ENCODE measurements around the gene IRAK1. TPM values are rescaled to one million over a fixed set of nuclear protein-coding genes. Genes with fewer than 3 reads are reported as not detected.

IRAK1 gene
- total RNA-seq, 2 donors from 2014 or later = 51.6 to 105 TPM

DNA sequence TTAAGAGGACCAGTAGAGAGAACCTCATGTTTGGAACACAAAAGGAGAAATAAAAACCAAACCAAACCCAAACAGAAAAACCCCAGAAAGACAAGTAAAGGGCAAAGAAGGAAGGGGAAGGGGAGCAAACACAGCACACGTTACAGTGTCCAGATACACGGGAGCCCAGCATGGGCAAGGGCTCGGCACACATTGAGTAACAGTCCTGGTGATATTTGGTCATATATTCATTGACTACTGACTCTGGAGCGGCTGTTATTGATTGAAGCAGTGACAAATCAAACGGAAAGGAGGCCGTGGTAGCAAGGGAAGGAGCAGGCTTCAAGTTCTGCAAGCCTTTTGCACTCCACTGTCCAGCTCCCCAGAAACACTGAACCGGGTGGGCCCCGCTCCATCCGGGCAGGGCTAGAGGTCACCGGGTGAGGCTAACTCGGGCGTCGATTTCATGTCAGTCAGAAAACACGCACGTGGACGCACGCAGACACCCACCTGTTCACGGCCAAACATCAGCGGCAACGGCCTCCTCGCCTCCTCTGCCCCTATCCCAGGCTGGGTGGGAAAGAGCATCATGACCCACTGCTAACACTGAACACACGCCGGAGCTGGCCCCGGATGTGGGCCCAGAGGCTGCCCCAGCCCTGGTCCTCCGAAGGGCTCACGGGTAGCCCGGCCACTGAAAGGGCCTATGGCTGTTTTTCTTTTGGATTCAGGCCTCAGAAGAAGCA, 3.7 kb upstream of the IRAK1 start:
- intact Hi-C loops (cut with DNase I) = no loop called here
- Histone ChIP-seq H3K27me3 (no peaks in the 10 kb centered on the region), H3K4me3 (no peak overlapping the region), H3K36me3 (replicated peaks in 1 of 2; ENCODE audit: insufficient read depth in 1 of 2, low read depth in 2 of 2) (no peaks in the 10 kb centered on the region), H3K9me3 (no peaks in the 10 kb centered on the region), H3K4me1 (peaks cover 16% of the 10 kb centered on the region), H3K27ac (peak overlapping the region in 1 of 4 donors; percentile 18)
- 27 to 46% methylated on average over 3 to 8 of the region's 27 CpGs for WGBS, 2 donors
- DNase-seq = no peak
- TF ChIP-seq CTCF (IDR thresholded peaks at IDR 0.05) (no peak), POLR2A (IDR thresholded peaks at IDR 0.05) (no peak)
- no peak for ATAC-seq

GRCh38 chrX:154022108-154022507, 2.4 kb upstream of the IRAK1 start:
- 90 to 94% methylated on average over 2 to 5 of the region's 5 CpGs for WGBS, 2 donors
- Histone ChIP-seq H3K9me3 (no peaks in the 10 kb centered on the region), H3K4me1 (peaks cover 21% of the 10 kb centered on the region), H3K4me3 (no peak overlapping the region), H3K36me3 (replicated peaks in 1 of 2; ENCODE audit: insufficient read depth in 1 of 2, low read depth in 2 of 2) (no peaks in the 10 kb centered on the region), H3K27ac (peak overlapping the region in 1 of 4 donors; percentile 9), H3K27me3 (no peaks in the 10 kb centered on the region)
- no peak for TF ChIP-seq CTCF (IDR thresholded peaks at IDR 0.05)
- TF ChIP-seq POLR2A (IDR thresholded peaks at IDR 0.05) = no peak
- DNase-seq (no peak), ATAC-seq (no peak)
- intact Hi-C loops (cut with DNase I) = no loop called here

GRCh38 chrX:154021131-154021611, 1.5 kb upstream of the IRAK1 start:
- no peaks in the 10 kb centered on the region for H3K27me3 ChIP-seq
- intact Hi-C loops (cut with DNase I) = no loop called here
- no peak for DNase-seq

GRCh38 chrX:154020536-154021115, 924 bp upstream of the IRAK1 start:
- no peaks in the 10 kb centered on the region for H3K27me3 ChIP-seq
- peak overlapping the region; percentile 65 to 91 (median 84) for H3K27ac ChIP-seq
- DNase-seq = no peak
- no peaks in the 10 kb centered on the region for H3K36me3 ChIP-seq (replicated peaks in 1 of 2; ENCODE audit: insufficient read depth in 1 of 2, low read depth in 2 of 2)
- peaks cover 21% of the 10 kb centered on the region for H3K4me1 ChIP-seq
- intact Hi-C loops (cut with DNase I) = no loop called here
- H3K4me3 ChIP-seq = no peak overlapping the region
- no peaks in the 10 kb centered on the region for H3K9me3 ChIP-seq
- TF ChIP-seq POLR2A (IDR thresholded peaks at IDR 0.05) = no peak
- no peak for TF ChIP-seq CTCF (IDR thresholded peaks at IDR 0.05)
- 11 to 42% methylated on average over 3 to 7 of the region's 9 CpGs for WGBS, 2 donors
- no peak for ATAC-seq

More at GRCh38 chrX:154021131-154021611, 1.5 kb upstream of the IRAK1 start:
- Histone ChIP-seq H3K9me3 (no peaks in the 10 kb centered on the region), H3K27ac (peak overlapping the region in 3 of 4 donors; percentile 78 to 91 (median 89)), H3K4me1 (peaks cover 21% of the 10 kb centered on the region), H3K36me3 (replicated peaks in 1 of 2; ENCODE audit: insufficient read depth in 1 of 2, low read depth in 2 of 2) (no peaks in the 10 kb centered on the region), H3K4me3 (no peak overlapping the region)
- no peak for ATAC-seq
- TF ChIP-seq POLR2A (IDR thresholded peaks at IDR 0.05) (no peak), CTCF (IDR thresholded peaks at IDR 0.05) (no peak)
- 85 to 100% methylated on average over 1 to 2 of the region's 11 CpGs for WGBS, 2 donors

Data from body of pancreas (tissue), 4 donors.